H9 (cell line): Measurements from ENCODE around the gene MBIP. TPM values are rescaled to one million over a fixed set of nuclear protein-coding genes. Genes with fewer than 3 reads are reported as not detected.

Experiments used
- DNase-seq: peaks from one replicate; pipeline ENCODE4 v3.0.0-alpha.2; 2017
- H2AFZ ChIP-seq: one replicate; pipeline ENCODE4 v1.6.1; 2013; ENCODE audit warnings: mild to moderate bottlenecking, low read length, control low read depth, moderate library complexity
- H2AK5ac ChIP-seq: 2 replicates; pipeline ENCODE4 v1.6.1; 2013; ENCODE audit warnings: low read length, control low read depth, mixed read lengths; ENCODE audit not compliant: insufficient read length
- H2BK120ac ChIP-seq: one replicate; pipeline ENCODE4 v1.6.1; 2013; ENCODE audit warnings: low read depth, mild to moderate bottlenecking, low read length, control low read depth, inconsistent platforms; ENCODE audit not compliant: poor library complexity, severe bottlenecking
- H2BK12ac ChIP-seq: 2 replicates; pipeline ENCODE4 v1.6.1; 2013; ENCODE audit warnings: low read length, control low read depth, mixed read lengths, low read depth; ENCODE audit not compliant: insufficient read length
- H2BK15ac ChIP-seq: 2 replicates; pipeline ENCODE4 v1.6.1; 2013; ENCODE audit warnings: low read depth, low read length, control low read depth
- H2BK20ac ChIP-seq: one replicate; pipeline ENCODE4 v1.6.1; 2013; ENCODE audit warnings: low read depth, mild to moderate bottlenecking, low read length, control low read depth, inconsistent platforms; ENCODE audit not compliant: poor library complexity, severe bottlenecking
- H2BK5ac ChIP-seq: 2 replicates; pipeline ENCODE4 v1.6.1; 2013; ENCODE audit warnings: low read length, control low read depth, mixed read lengths; ENCODE audit not compliant: insufficient read length
- H3K14ac ChIP-seq: 2 replicates; pipeline ENCODE4 v1.6.1; 2013; ENCODE audit warnings: low read length, control low read depth; ENCODE audit not compliant: insufficient read depth
- H3K18ac ChIP-seq: 2 replicates; pipeline ENCODE4 v1.6.1; 2013; ENCODE audit warnings: low read depth, mild to moderate bottlenecking, mixed read lengths, low read length, control low read depth; ENCODE audit not compliant: insufficient read length
- H3K23ac ChIP-seq: 2 replicates; pipeline ENCODE4 v1.6.1; 2013; ENCODE audit warnings: low read length, control low read depth, mixed read lengths, low read depth; ENCODE audit not compliant: insufficient read length
- H3K23me2 ChIP-seq: 2 replicates; pipeline ENCODE4 v1.6.1; 2013; ENCODE audit warnings: low read depth, mild to moderate bottlenecking, mixed read lengths, low read length, control low read depth; ENCODE audit not compliant: insufficient read length, poor library complexity, severe bottlenecking
- H3K27ac ChIP-seq: 2 replicates; pipeline ENCODE4 v1.5.1; 2013; ENCODE audit warnings: low read length, control low read depth, mixed read lengths, low read depth; ENCODE audit not compliant: insufficient read length
- H3K27me3 ChIP-seq: 2 replicates; pipeline ENCODE4 v1.6.1; 2013; ENCODE audit warnings: low read length, control low read depth, inconsistent platforms; ENCODE audit not compliant: insufficient read depth
- H3K4ac ChIP-seq: 2 replicates; pipeline ENCODE4 v1.6.1; 2013; ENCODE audit warnings: low read depth, mild to moderate bottlenecking, control low read depth, inconsistent platforms, low read length, moderate library complexity
- H3K4me1 ChIP-seq: 2 replicates; pipeline ENCODE4 v1.6.1; 2013; ENCODE audit warnings: low read length, control low read depth, inconsistent platforms; ENCODE audit not compliant: insufficient read depth
- H3K4me2 ChIP-seq: 2 replicates; pipeline ENCODE4 v1.6.1; 2013; ENCODE audit warnings: low read length, control low read depth, mixed read lengths; ENCODE audit not compliant: insufficient read length, insufficient read depth
- H3K56ac ChIP-seq: 2 replicates; pipeline ENCODE4 v1.6.1; 2013; ENCODE audit warnings: low read depth, mild to moderate bottlenecking, mixed read lengths, low read length, control low read depth; ENCODE audit not compliant: insufficient read length
- H3K79me1 ChIP-seq: 2 replicates; pipeline ENCODE4 v1.6.1; 2013; ENCODE audit warnings: low read depth, mild to moderate bottlenecking, moderate library complexity, low read length, control low read depth, inconsistent platforms; ENCODE audit not compliant: insufficient read depth, poor library complexity, severe bottlenecking
- H3K79me2 ChIP-seq: 2 replicates; pipeline ENCODE4 v1.6.1; 2013; ENCODE audit warnings: low read length, control low read depth, inconsistent platforms; ENCODE audit not compliant: insufficient read depth
- H3K9ac ChIP-seq: 2 replicates; pipeline ENCODE4 v1.6.1; 2013; ENCODE audit warnings: low read length, control low read depth, mixed read lengths; ENCODE audit not compliant: insufficient read length; ENCODE audit errors: extremely low read depth
- H3K9me3 ChIP-seq: one replicate; pipeline ENCODE4 v1.6.1; 2013; ENCODE audit warnings: low read depth, low read length, inconsistent platforms; ENCODE audit not compliant: control insufficient read depth
- H3T11ph ChIP-seq: one replicate; pipeline ENCODE4 v1.6.1; 2013; ENCODE audit warnings: mild to moderate bottlenecking, low read length, control low read depth, inconsistent platforms
- H4K20me1 ChIP-seq: one replicate; pipeline ENCODE4 v1.6.1; 2013; ENCODE audit not compliant: control insufficient read depth, insufficient read length, insufficient read depth
- H4K5ac ChIP-seq: 2 replicates; pipeline ENCODE4 v1.6.1; 2013; ENCODE audit warnings: low read depth, mild to moderate bottlenecking, mixed read lengths, low read length, control low read depth; ENCODE audit not compliant: insufficient read length
- H4K8ac ChIP-seq: replicated peaks from 2 replicates; pipeline ENCODE4 v1.6.1; 2013; ENCODE audit warnings: low read length, control low read depth, mixed read lengths, low read depth; ENCODE audit not compliant: insufficient read length
- H4K91ac ChIP-seq: 2 replicates; pipeline ENCODE4 v1.6.1; 2013; ENCODE audit warnings: low read depth, mild to moderate bottlenecking, moderate library complexity, mixed read lengths, low read length, control low read depth; ENCODE audit not compliant: insufficient read length
- H3K27ac Mint-ChIP-seq, 3 experiments: 2 replicates in 2 of 3; 3 replicates in 1 of 3; pipeline ENCODE4 v1.8.0; 2020 to 2021; ENCODE audit warnings: mixed read lengths in 3 of 3, mild to moderate bottlenecking in 1 of 3, moderate library complexity in 1 of 3
- H3K27me3 Mint-ChIP-seq: 2 replicates; pipeline ENCODE4 v1.8.0; 2021; ENCODE audit warnings: low read depth, mild to moderate bottlenecking, moderate library complexity, mixed read lengths
- H3K36me3 Mint-ChIP-seq, 3 experiments: 2 replicates in 2 of 3; 3 replicates in 1 of 3; pipeline ENCODE4 v1.8.0; 2020 to 2021; ENCODE audit warnings: low read depth in 3 of 3, mixed read lengths in 3 of 3; ENCODE audit not compliant: insufficient read depth in 1 of 3
- H3K4me1 Mint-ChIP-seq, 2 experiments: 2 replicates each; pipeline ENCODE4 v1.8.0; 2020; ENCODE audit warnings: mixed read lengths in 2 of 2
- H3K4me3 Mint-ChIP-seq, 2 experiments: 2 replicates in 1 of 2; 3 replicates in 1 of 2; pipeline ENCODE4 v1.8.0; 2020 to 2021; ENCODE audit warnings: mild to moderate bottlenecking in 2 of 2, mixed read lengths in 2 of 2, moderate library complexity in 1 of 2
- H3K9me3 Mint-ChIP-seq, 2 experiments: 2 replicates in 1 of 2; 3 replicates in 1 of 2; pipeline ENCODE4 v1.8.0; 2020; ENCODE audit warnings: mild to moderate bottlenecking in 2 of 2, mixed read lengths in 2 of 2, moderate library complexity in 1 of 2
- CTCF ChIP-seq: fragments of 200-600 bp; sonication (generic); conservative IDR thresholded peaks from 3 replicates; pipeline ENCODE4 v1.8.0; 2021; ENCODE audit warnings: antibody characterized with exemption, mild to moderate bottlenecking
- WGBS: extraction: QIAGEN DNeasy Blood & Tissue Kit; methylation state at CpG from one replicate; pipeline ENCODE4 v1.1.7; 2013; ENCODE audit warnings: missing lambda C conversion rate, low lambda C conversion rate, mixed read lengths; ENCODE audit not compliant: insufficient read length; ENCODE audit errors: extremely low coverage; 5-methylcytosine and 5-hydroxymethylcytosine counted together
- total RNA-seq: library from RNA; stranded (reverse); gene quantifications from 2 replicates; pipeline ENCODE4 v1.2.1, GENCODE V29; 2021

The MBIP gene
- total RNA-seq, 1 experiment from 2014 or later = 29.6 TPM

GRCh38 chr14:36284971-36285595 lies 35.4 kb downstream of the MBIP start:
- no peak overlapping the region; a peak in 1 of 5 replicates for H3K4me3 Mint-ChIP-seq
- Histone ChIP-seq H3K79me1 (no peaks in the 10 kb centered on the region), H3K23me2 (no peaks in the 10 kb centered on the region), H3K79me2 (no peaks in the 10 kb centered on the region), H4K8ac (no peak overlapping the region), H4K91ac (no peak overlapping the region), H3K18ac (no peak overlapping the region), H3K56ac (no peak overlapping the region), H3T11ph (no peak overlapping the region), H3K14ac (no peak overlapping the region), H2BK12ac (no peak overlapping the region), H3K27me3 (no peaks in the 10 kb centered on the region), H3K9me3 (no peaks in the 10 kb centered on the region), H3K4me1 (peaks cover 2% of the 10 kb centered on the region; the same call in 1 of the 2 replicates), H3K9ac (no peak overlapping the region), H4K20me1 (no peaks in the 10 kb centered on the region), H3K4me2 (no peak overlapping the region), H3K23ac (no peak overlapping the region), H2AFZ (no peak overlapping the region), H4K5ac (no peak overlapping the region), H3K4ac (no peak overlapping the region), H2AK5ac (no peak overlapping the region), H2BK20ac (no peak overlapping the region), H2BK5ac (no peak overlapping the region), H2BK15ac (no peak overlapping the region), H2BK120ac (no peak overlapping the region), H3K27ac (no peak overlapping the region)
- H3K4me1 Mint-ChIP-seq = peaks cover 34 to 39% of the 10 kb centered on the region in 2 experiments
- H3K27me3 Mint-ChIP-seq = no peaks in the 10 kb centered on the region
- H3K27ac Mint-ChIP-seq = no peak overlapping the region
- no peak for TF ChIP-seq CTCF
- no CpG with 5 or more reads among the region's 4 CpGs for WGBS
- H3K36me3 Mint-ChIP-seq = no peaks in the 10 kb centered on the region
- DNase-seq = no peak
- no peaks in the 10 kb centered on the region for H3K9me3 Mint-ChIP-seq
